SJSA1 (cell line): Measurements from ENCODE around the gene URGCP. TPM values are rescaled to one million over a fixed set of nuclear protein-coding genes. Genes with fewer than 3 reads are reported as not detected.
A peak's percentile ranks its signal among the peaks of the same experiment; 100 is the strongest.
"Not testable (repeated sequence)": the region's sequence is repeated elsewhere in the genome, so short reads cannot be mapped to it uniquely, and the experiment has no call there.

Experiments
- DNase-seq, 2 experiments: peaks; one replicate each; pipeline ENCODE4 v3.0.0-alpha.2; 2015 to 2020; ENCODE audit warnings: low spot score in 2 of 2, low read depth in 1 of 2
- H3K27ac ChIP-seq: fragments of 250-450 bp; sonication (Bioruptor Pico); 2 replicates; pipeline ENCODE4 v1.5.1; 2020; ENCODE audit warnings: mild to moderate bottlenecking, moderate library complexity
- H3K27me3 ChIP-seq: fragments of 250-450 bp; sonication (Bioruptor Pico); replicated peaks from 2 replicates; pipeline ENCODE4 v1.5.1; 2020; ENCODE audit warnings: mild to moderate bottlenecking, moderate library complexity
- H3K36me3 ChIP-seq: fragments of 250-450 bp; sonication (Bioruptor Pico); 2 replicates; pipeline ENCODE4 v1.5.1; 2020; ENCODE audit warnings: mild to moderate bottlenecking
- H3K4me1 ChIP-seq: fragments of 250-450 bp; sonication (Bioruptor Pico); replicated peaks from 2 replicates; pipeline ENCODE4 v1.6.1; 2021; ENCODE audit warnings: mild to moderate bottlenecking
- H3K4me3 ChIP-seq: fragments of 250-450 bp; sonication (Bioruptor Pico); 2 replicates; pipeline ENCODE4 v1.5.1; 2020; ENCODE audit warnings: mild to moderate bottlenecking
- H3K9me3 ChIP-seq: fragments of 250-450 bp; sonication (Bioruptor Pico); replicated peaks from 2 replicates; pipeline ENCODE4 v1.5.1; 2020; ENCODE audit warnings: mild to moderate bottlenecking
- total RNA-seq: library from RNA; depleted of rRNA; stranded (reverse); fragments of >200 nt; shearing (Covaris generic); gene quantifications from 2 replicates; pipeline ENCODE4 v1.2.3, GENCODE V29; 2014; rRNA removed

Gene URGCP
- total RNA-seq, 1 experiment from 2014 or later: 20.4 TPM

- DNase-seq: no peak
- H3K4me3 ChIP-seq: no peak overlapping the region
Measured at GRCh38 chr7:43850348-43851116, 55.9 kb downstream of the URGCP start.

DNA sequence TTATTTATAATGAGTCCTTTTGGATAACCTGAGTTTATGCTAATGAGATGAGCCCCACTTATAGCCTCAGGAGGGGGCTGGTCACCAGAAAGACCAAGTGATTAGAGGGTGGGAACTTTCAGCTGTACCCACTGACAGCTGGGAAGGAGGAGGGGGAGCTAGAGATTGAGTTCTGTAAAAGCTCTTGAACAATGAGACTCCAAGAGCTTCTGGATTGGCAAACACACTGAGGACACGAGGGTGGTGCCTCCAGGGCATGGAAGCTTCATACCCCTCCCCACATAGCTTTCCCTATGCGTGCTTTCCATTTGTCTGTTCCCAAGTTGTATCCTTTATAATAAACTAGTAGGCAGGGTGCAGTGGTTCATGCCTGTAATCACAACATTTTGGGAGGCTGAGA, 57.3 kb downstream of the URGCP start:
- no peak for DNase-seq
- Histone ChIP-seq H3K36me3 (no peaks in the 10 kb centered on the region), H3K27ac (no peak overlapping the region), H3K4me1 (no peaks in the 10 kb centered on the region; the same call in 1 of the 2 replicates), H3K4me3 (no peak overlapping the region), H3K27me3 (no peaks in the 10 kb centered on the region), H3K9me3 (no peaks in the 10 kb centered on the region)

More at GRCh38 chr7:43850348-43851116, 55.9 kb downstream of the URGCP start:
- H3K4me1 ChIP-seq: no peaks in the 10 kb centered on the region; the same call in 1 of the 2 replicates
- no peaks in the 10 kb centered on the region for H3K36me3 ChIP-seq
- no peak overlapping the region for H3K27ac ChIP-seq
- H3K27me3 ChIP-seq: no peaks in the 10 kb centered on the region
- H3K9me3 ChIP-seq: no peaks in the 10 kb centered on the region

DNA sequence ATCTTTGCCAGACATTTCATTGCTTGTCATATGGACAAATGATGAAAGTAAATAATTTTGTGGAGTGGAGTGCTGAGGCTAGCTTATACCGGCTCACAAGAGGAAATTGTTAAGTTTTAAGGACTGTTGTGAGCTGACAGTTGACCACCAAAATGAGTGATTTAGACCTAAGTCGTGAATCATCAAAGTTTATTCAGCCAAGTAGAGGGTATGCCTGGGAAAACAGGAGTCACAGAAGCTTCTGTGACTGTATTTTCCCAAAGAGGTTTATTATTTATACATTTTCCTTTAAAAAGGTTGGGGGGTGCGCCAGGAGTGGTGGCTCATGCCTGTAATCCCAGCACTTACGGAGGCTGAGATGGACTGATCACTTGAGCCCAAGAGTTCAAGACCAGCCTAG, 58.9 kb downstream of the URGCP start:
- no peak overlapping the region for H3K27ac ChIP-seq

GRCh38 chr7:43844662-43845061, 61.7 kb downstream of the URGCP start:
- no peaks in the 10 kb centered on the region; the same call in 1 of the 2 replicates for H3K27me3 ChIP-seq
- H3K36me3 ChIP-seq: no peaks in the 10 kb centered on the region
- DNase-seq: no peak
- H3K4me1 ChIP-seq: no peaks in the 10 kb centered on the region
- no peak overlapping the region for H3K27ac ChIP-seq
- H3K9me3 ChIP-seq: no peaks in the 10 kb centered on the region
- no peak overlapping the region for H3K4me3 ChIP-seq

More for the DNA sequence above, 58.9 kb downstream of the URGCP start:
- no peak for DNase-seq
- Histone ChIP-seq H3K4me3 (no peak overlapping the region), H3K27me3 (no peaks in the 10 kb centered on the region), H3K4me1 (no peaks in the 10 kb centered on the region; the same call in 1 of the 2 replicates), H3K9me3 (no peaks in the 10 kb centered on the region), H3K36me3 (no peaks in the 10 kb centered on the region)

DNA sequence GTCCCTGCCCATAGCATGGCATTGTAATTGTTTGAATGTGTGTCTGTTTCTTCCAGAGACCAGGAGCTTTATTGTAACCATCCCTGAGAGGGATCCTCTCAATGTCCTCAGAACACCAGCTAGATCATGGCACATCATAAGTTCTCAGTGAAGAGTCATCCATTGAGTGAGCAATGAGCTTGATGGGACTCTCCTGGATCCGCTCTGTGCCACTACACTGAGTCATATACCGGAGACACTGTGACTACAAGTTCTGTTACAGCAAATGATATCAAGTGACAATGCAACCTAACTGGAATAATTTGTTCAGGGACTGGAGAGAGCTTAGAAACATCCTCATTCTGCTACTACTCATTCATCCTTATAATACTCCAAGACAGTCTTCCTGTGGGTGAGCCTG, 62.1 kb downstream of the URGCP start:
- H3K27me3 ChIP-seq: no peaks in the 10 kb centered on the region; the same call in 1 of the 2 replicates
- H3K4me3 ChIP-seq: no peak overlapping the region
- DNase-seq: no peak
- no peaks in the 10 kb centered on the region for H3K4me1 ChIP-seq
- H3K36me3 ChIP-seq: no peaks in the 10 kb centered on the region
- no peak overlapping the region for H3K27ac ChIP-seq
- H3K9me3 ChIP-seq: no peaks in the 10 kb centered on the region

- Histone ChIP-seq H3K27me3 (no peaks in the 10 kb centered on the region; the same call in 1 of the 2 replicates), H3K4me1 (no peaks in the 10 kb centered on the region), H3K9me3 (no peaks in the 10 kb centered on the region), H3K27ac (no peak overlapping the region), H3K36me3 (no peaks in the 10 kb centered on the region), H3K4me3 (no peak overlapping the region)
- DNase-seq: no peak
Measured at GRCh38 chr7:43843296-43843695, 63.1 kb downstream of the URGCP start.

DNA sequence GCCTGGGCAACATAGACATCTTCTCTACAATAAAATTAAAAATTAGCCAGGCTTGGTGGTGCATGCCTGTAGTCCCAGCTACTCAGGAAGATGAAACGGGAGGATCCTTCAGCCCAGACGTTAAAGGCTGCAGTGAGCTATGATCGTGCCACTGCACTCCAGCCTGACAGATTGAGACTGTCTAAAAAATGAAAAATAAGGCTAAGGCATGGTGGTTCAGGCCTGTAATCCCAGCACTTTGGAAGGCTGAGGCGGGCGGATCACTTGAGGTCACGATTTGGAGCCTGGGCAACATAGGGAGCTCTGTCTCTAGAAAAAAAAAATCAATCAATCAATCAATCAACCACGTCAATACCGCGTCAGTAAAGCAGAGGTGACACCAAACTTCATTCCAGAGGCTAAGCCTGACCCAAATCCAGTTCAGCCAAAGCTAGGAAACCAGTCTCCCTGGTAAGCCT, 68.2 kb downstream of the URGCP start:
- Histone ChIP-seq H3K36me3 (no peaks in the 10 kb centered on the region), H3K27ac (no peak overlapping the region), H3K4me1 (no peaks in the 10 kb centered on the region), H3K27me3 (no peaks in the 10 kb centered on the region; the same call in 1 of the 2 replicates), H3K4me3 (no peak overlapping the region), H3K9me3 (no peaks in the 10 kb centered on the region)
- no peak for DNase-seq

GRCh38 chr7:43834463-43835251, 71.7 kb downstream of the URGCP start:
- Histone ChIP-seq H3K9me3 (no peaks in the 10 kb centered on the region), H3K27ac (no peak overlapping the region), H3K4me1 (no peaks in the 10 kb centered on the region), H3K27me3 (no peaks in the 10 kb centered on the region), H3K4me3 (no peak overlapping the region), H3K36me3 (no peaks in the 10 kb centered on the region)
- peak in 1 of 2 experiments; percentile 42 for DNase-seq

GRCh38 chr7:43830917-43831316, 75.5 kb downstream of the URGCP start:
- not testable (repeated sequence) for H3K4me1 ChIP-seq, DNase-seq, H3K27ac ChIP-seq, H3K27me3 ChIP-seq, H3K9me3 ChIP-seq, H3K36me3 ChIP-seq, H3K4me3 ChIP-seq

Other genes starting within 250 kb of the URGCP start
- gene COA1, start 177.1 kb downstream of the URGCP start, total RNA-seq: 51.4 and 85.4 TPM in 2 replicates
- gene BLVRA, start 147.9 kb downstream of the URGCP start, total RNA-seq: 27.8 and 39.0 TPM in 2 replicates
- 146 and 224 TPM in 2 replicates for gene MRPS24, start 37.1 kb downstream of the URGCP start, total RNA-seq
- gene UBE2D4, start 19.8 kb upstream of the URGCP start, total RNA-seq: 12.1 and 13.0 TPM in 2 replicates
- gene SPDYE1, start 91.3 kb upstream of the URGCP start, total RNA-seq: not detected in 2 replicates
- gene DBNL, start 138.1 kb upstream of the URGCP start, total RNA-seq: 171 and 183 TPM in 2 replicates
- 0.13 TPM in 1 of 2 replicates, not detected in the other for gene PGAM2, start 159.0 kb upstream of the URGCP start, total RNA-seq
- gene POLM, start 175.9 kb upstream of the URGCP start, total RNA-seq: 5.4 and 10.7 TPM in 2 replicates
- gene AEBP1, start 197.7 kb upstream of the URGCP start, total RNA-seq: not detected in 2 replicates
- gene POLD2, start 217.0 kb upstream of the URGCP start, total RNA-seq: 84.9 and 96.1 TPM in 2 replicates
- not detected in 2 replicates for gene MYL7, start 234.7 kb upstream of the URGCP start, total RNA-seq